Measurements from ENCODE around the gene STEAP1B.
"Not testable (repeated sequence)": the region's sequence is repeated elsewhere in the genome, so short reads cannot be mapped to it uniquely, and the experiment has no call there.

STEAP1B gene

DNA sequence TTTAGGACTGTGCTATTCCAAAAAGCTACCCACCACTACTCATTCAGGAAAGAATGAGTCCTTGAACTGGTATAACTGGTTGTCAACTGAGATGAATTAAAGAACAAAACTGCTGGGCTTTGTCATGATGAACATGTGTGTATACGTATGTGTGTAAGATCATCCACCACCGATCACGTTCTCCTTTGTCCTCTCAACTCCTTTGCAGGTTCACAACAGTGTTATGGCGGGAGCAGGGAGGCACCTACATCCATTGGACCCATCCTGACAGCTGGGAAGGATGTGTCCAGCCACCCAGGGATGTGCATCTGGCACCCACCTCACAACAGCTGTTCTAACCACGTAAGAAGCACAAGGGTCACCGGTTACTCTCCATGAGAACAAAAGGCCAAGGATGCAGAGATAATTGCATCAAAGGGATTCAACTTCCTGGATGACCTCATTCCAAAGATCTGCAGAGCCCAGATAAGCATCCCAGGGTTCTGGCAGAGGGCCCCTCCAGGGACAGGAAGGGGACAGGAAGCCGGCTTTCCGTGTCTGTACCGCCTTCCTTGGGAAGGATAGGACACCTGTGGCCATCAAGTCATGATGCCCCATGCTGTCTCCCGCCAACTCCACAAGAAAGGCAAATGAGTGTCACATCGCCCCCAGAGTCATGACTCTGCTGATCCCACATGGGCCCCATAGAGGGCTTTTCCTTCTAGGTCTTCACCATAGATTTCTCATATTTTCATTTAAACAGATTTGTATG lies 66.1 kb downstream of the STEAP1B start:
- no peaks in the 10 kb centered on the region for H3K36me3 ChIP-seq (ENCODE audit: control insufficient read depth, insufficient read depth, low read length)
- no peak overlapping the region for H3K4me3 ChIP-seq (ENCODE audit: insufficient read depth, low read depth, low read length)
- peaks cover 12% of the 10 kb centered on the region for H3K4me1 ChIP-seq (ENCODE audit: control insufficient read depth, insufficient read depth, low read length)
- WGBS, 2 experiments: 77 to 78% methylated on average over 11 of the region's 11 CpGs
- no peak overlapping the region for H3K27ac ChIP-seq (ENCODE audit: insufficient read depth, low read depth, low read length, poor library complexity, severe bottlenecking)
- H3K27me3 ChIP-seq (ENCODE audit: control insufficient read depth, insufficient read depth, low read length, poor library complexity, severe bottlenecking): no peaks in the 10 kb centered on the region
- H3K9me3 ChIP-seq (ENCODE audit: control insufficient read depth, low read length): no peaks in the 10 kb centered on the region

DNA sequence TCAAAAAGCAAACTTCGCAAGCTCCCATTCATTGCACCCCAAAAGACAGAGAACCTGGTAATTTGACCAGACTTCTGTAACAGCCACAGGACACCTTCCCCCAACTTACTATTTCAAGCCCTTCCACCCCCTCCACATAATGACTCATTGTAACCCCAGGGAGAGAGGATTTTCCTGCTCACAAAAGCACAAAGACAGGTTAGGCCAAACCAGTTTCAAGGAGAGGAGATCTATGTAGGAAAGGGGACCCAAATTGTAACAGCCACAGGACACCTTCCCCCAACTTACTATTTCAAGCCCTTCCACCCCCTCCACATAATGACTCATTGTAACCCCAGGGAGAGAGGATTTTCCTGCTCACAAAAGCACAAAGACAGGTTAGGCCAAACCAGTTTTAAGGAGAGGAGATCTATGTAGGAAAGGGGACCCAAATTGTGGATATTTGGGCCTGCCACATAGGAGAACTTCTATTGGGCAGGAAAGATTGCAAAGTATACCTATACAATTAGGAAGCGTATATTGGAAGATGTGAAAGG lies 66.8 kb downstream of the STEAP1B start:
- not testable (repeated sequence) for H3K4me3 ChIP-seq (ENCODE audit: insufficient read depth, low read depth, low read length); H3K27me3 ChIP-seq (ENCODE audit: control insufficient read depth, insufficient read depth, low read length, poor library complexity, severe bottlenecking); H3K36me3 ChIP-seq (ENCODE audit: control insufficient read depth, insufficient read depth, low read length); H3K9me3 ChIP-seq (ENCODE audit: control insufficient read depth, low read length); H3K27ac ChIP-seq (ENCODE audit: insufficient read depth, low read depth, low read length, poor library complexity, severe bottlenecking)
- WGBS, 2 experiments: 82 to 91% methylated on average over 1 to 2 of the region's 2 CpGs
- H3K4me1 ChIP-seq (ENCODE audit: control insufficient read depth, insufficient read depth, low read length): peaks cover 12% of the 10 kb centered on the region

DNA sequence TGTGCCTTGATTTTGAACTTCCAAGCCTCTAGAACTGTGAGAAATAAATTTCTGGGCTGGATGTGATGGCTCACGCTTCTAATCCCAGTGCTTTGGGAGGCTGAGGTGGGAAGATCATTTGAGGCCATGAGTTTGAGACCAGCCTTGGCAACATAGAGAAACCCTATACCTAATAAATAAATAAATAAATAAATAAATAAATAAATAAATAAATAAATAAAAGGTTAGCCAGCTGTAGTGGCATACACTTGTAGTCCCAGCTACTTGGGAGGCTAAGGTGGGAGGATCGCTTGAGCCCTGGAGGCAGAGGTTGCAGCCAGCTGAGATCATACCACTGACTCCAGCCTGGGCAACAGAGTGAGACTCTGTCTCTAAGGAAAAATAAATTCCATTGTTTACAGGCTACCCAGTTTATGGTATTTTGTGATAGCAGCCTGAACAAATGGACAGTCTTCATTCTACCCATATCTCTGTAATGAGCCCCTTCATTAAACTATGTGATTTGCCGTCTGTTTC lies 67.7 kb downstream of the STEAP1B start:
- H3K36me3 ChIP-seq (ENCODE audit: control insufficient read depth, insufficient read depth, low read length): no peaks in the 10 kb centered on the region
- H3K27ac ChIP-seq (ENCODE audit: insufficient read depth, low read depth, low read length, poor library complexity, severe bottlenecking): no peak overlapping the region
- H3K9me3 ChIP-seq (ENCODE audit: control insufficient read depth, low read length): no peaks in the 10 kb centered on the region
- no peaks in the 10 kb centered on the region for H3K27me3 ChIP-seq (ENCODE audit: control insufficient read depth, insufficient read depth, low read length, poor library complexity, severe bottlenecking)
- WGBS, 2 experiments: 93 to 95% methylated on average over 3 of the region's 3 CpGs
- peaks cover 12% of the 10 kb centered on the region for H3K4me1 ChIP-seq (ENCODE audit: control insufficient read depth, insufficient read depth, low read length)
- H3K4me3 ChIP-seq (ENCODE audit: insufficient read depth, low read depth, low read length): no peak overlapping the region

DNA sequence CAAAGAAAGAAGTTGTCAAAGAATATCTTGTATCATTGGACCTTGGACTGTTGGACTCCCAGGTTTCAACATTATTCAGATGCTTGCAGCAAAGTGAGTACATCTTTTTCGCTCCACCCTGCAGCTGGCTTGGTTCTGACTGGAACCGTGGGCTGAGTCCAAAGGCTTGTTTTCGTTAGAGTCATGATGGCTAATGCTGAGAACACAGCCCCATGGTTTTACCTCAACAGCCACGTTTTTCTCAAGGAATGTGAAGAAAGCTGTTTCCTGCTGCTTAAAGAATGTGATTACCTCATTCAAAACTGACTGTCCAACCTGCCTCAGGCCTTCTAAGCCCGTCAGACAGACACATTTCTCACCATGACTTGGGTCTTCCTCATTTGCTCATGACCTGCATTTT lies 69.5 kb downstream of the STEAP1B start:
- H3K4me3 ChIP-seq (ENCODE audit: insufficient read depth, low read depth, low read length): no peak overlapping the region
- no peaks in the 10 kb centered on the region for H3K36me3 ChIP-seq (ENCODE audit: control insufficient read depth, insufficient read depth, low read length)
- H3K4me1 ChIP-seq (ENCODE audit: control insufficient read depth, insufficient read depth, low read length): peaks cover 12% of the 10 kb centered on the region
- no peak overlapping the region for H3K27ac ChIP-seq (ENCODE audit: insufficient read depth, low read depth, low read length, poor library complexity, severe bottlenecking)
- H3K27me3 ChIP-seq (ENCODE audit: control insufficient read depth, insufficient read depth, low read length, poor library complexity, severe bottlenecking): no peaks in the 10 kb centered on the region
- 88 to 92% methylated on average over 5 of the region's 5 CpGs for WGBS, 2 experiments
- no peaks in the 10 kb centered on the region for H3K9me3 ChIP-seq (ENCODE audit: control insufficient read depth, low read length)

DNA sequence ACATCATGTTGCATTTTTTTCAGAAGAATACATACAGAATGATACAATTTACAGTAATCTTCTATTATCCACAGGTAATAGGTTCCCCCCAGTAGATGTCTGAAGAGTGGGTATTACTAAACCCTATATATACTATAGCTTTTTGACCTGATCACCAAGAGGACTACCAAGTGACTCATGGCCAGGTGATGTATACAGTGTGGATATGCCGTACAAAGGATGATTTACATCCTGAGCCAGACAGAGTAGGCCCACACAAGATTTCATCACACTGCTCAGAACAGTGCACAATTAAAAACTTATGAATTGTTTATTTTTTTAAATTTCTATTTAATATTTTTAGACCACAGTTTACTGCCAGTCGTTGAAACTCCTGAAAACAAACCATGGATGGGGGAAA lies 70.6 kb downstream of the STEAP1B start:
- H3K27ac ChIP-seq (ENCODE audit: insufficient read depth, low read depth, low read length, poor library complexity, severe bottlenecking): no peak overlapping the region
- 100% methylated on average over 1 of the region's 2 CpGs; no CpG with 5 or more reads in 1 of the 2 experiments for WGBS, 2 experiments
- no peak overlapping the region for H3K4me3 ChIP-seq (ENCODE audit: insufficient read depth, low read depth, low read length)
- no peaks in the 10 kb centered on the region for H3K36me3 ChIP-seq (ENCODE audit: control insufficient read depth, insufficient read depth, low read length)
- H3K4me1 ChIP-seq (ENCODE audit: control insufficient read depth, insufficient read depth, low read length): peaks cover 12% of the 10 kb centered on the region
- no peaks in the 10 kb centered on the region for H3K9me3 ChIP-seq (ENCODE audit: control insufficient read depth, low read length)
- H3K27me3 ChIP-seq (ENCODE audit: control insufficient read depth, insufficient read depth, low read length, poor library complexity, severe bottlenecking): no peaks in the 10 kb centered on the region

DNA sequence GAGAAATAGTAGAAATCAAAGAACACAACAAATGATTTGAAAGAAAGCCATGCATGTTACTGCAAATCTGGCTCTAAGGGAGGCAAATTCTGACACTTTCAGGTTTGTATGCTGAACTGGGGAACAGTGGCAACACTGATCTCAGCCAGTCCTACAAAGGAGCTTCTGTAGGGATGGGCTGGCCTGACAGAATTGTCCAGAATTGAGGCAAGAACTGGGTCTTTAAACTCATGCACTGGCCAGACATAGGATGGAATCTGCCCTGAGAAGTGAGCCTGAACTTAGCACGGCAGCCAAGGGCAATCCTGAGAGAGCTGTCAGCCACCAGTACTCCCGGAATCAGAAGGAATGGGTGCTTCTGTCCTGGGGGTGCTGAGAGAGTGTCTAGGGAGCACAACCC lies 72.1 kb downstream of the STEAP1B start:
- Histone ChIP-seq H3K27ac (ENCODE audit: insufficient read depth, low read depth, low read length, poor library complexity, severe bottlenecking) (no peak overlapping the region), H3K4me1 (ENCODE audit: control insufficient read depth, insufficient read depth, low read length) (peaks cover 2% of the 10 kb centered on the region), H3K36me3 (ENCODE audit: control insufficient read depth, insufficient read depth, low read length) (no peaks in the 10 kb centered on the region), H3K9me3 (ENCODE audit: control insufficient read depth, low read length) (no peaks in the 10 kb centered on the region), H3K4me3 (ENCODE audit: insufficient read depth, low read depth, low read length) (no peak overlapping the region), H3K27me3 (ENCODE audit: control insufficient read depth, insufficient read depth, low read length, poor library complexity, severe bottlenecking) (no peaks in the 10 kb centered on the region)
- WGBS, 2 experiments: 94 to 96% methylated on average over 2 of the region's 2 CpGs

DNA sequence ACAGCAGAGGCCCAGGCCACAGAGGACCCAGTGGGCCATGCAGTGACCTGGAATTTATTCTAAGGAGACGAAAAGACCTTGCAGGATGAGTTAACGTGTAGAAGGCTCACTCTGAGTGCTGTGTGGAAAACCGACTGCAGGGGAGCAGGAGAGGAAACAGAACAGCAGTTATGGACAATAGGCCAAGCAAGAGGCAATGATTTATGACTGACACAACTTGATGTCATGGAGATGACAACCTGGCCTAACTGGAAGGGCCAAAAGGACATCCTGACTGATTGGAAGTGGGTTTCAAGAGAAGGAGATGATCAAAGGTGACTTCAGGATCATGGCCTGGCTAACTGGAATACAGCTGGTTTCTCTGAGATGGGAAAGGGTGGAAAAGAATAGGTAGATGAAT lies 72.9 kb downstream of the STEAP1B start:
- Histone ChIP-seq H3K4me1 (ENCODE audit: control insufficient read depth, insufficient read depth, low read length) (no peaks in the 10 kb centered on the region), H3K4me3 (ENCODE audit: insufficient read depth, low read depth, low read length) (no peak overlapping the region), H3K9me3 (ENCODE audit: control insufficient read depth, low read length) (no peaks in the 10 kb centered on the region), H3K36me3 (ENCODE audit: control insufficient read depth, insufficient read depth, low read length) (no peaks in the 10 kb centered on the region), H3K27ac (ENCODE audit: insufficient read depth, low read depth, low read length, poor library complexity, severe bottlenecking) (no peak overlapping the region), H3K27me3 (ENCODE audit: control insufficient read depth, insufficient read depth, low read length, poor library complexity, severe bottlenecking) (no peaks in the 10 kb centered on the region)
- 91 to 92% methylated on average over 3 of the region's 3 CpGs for WGBS, 2 experiments

DNA sequence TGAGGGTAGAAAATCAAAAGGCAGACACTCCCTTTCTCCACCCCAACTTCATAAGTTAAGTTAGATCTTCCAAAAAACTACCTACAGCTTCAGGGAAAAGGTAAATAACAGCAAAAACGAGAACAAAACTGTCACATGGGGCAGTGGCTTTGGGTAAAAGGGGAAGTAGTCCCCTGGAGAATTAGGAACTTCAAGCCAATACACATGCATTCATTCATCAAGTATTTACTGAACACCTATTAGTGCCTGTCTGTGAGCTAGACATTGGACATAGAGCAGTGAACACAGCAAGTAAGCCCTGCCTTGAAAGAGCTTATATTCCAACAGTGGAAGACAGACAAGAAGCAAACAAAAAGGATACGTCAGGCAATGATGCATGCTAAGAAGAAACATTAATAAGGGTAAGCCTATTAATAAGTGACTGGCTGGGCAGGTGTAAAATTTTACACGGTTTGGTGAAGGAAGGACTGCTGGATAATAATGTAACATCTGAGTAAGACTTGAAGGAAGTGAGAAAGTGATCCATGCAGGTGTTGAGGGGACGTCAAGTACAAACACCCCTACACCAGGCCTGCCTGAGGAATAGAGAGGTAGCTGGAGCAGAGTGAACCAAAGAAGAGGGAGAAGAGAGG lies 73.4 kb downstream of the STEAP1B start:
- H3K9me3 ChIP-seq (ENCODE audit: control insufficient read depth, low read length): no peaks in the 10 kb centered on the region
- no peak overlapping the region for H3K4me3 ChIP-seq (ENCODE audit: insufficient read depth, low read depth, low read length)
- no peaks in the 10 kb centered on the region for H3K4me1 ChIP-seq (ENCODE audit: control insufficient read depth, insufficient read depth, low read length)
- 69 to 71% methylated on average over 4 of the region's 4 CpGs for WGBS, 2 experiments
- no peak overlapping the region for H3K27ac ChIP-seq (ENCODE audit: insufficient read depth, low read depth, low read length, poor library complexity, severe bottlenecking)
- H3K27me3 ChIP-seq (ENCODE audit: control insufficient read depth, insufficient read depth, low read length, poor library complexity, severe bottlenecking): no peaks in the 10 kb centered on the region
- H3K36me3 ChIP-seq (ENCODE audit: control insufficient read depth, insufficient read depth, low read length): no peaks in the 10 kb centered on the region

DNA sequence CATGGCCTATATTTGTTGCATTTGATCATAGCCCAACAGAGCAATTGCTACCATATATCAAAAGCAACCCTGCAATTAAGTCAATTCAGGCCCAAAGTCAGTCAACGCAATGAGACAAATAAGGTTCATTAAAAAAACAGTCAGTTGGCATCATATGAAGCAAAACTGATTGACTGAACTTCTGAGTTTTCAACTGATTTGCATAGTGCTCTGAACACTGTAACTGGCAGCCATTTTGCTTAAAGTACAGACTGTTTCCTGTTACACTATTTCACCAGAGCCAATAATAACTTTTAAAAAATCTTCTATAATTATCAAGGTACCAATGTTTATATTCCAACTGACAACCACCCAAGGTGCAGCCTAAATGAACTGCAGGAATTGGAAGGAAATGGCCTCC lies 74.6 kb downstream of the STEAP1B start:
- Histone ChIP-seq H3K9me3 (ENCODE audit: control insufficient read depth, low read length) (no peaks in the 10 kb centered on the region), H3K27ac (ENCODE audit: insufficient read depth, low read depth, low read length, poor library complexity, severe bottlenecking) (no peak overlapping the region), H3K36me3 (ENCODE audit: control insufficient read depth, insufficient read depth, low read length) (no peaks in the 10 kb centered on the region), H3K4me1 (ENCODE audit: control insufficient read depth, insufficient read depth, low read length) (no peaks in the 10 kb centered on the region), H3K27me3 (ENCODE audit: control insufficient read depth, insufficient read depth, low read length, poor library complexity, severe bottlenecking) (no peaks in the 10 kb centered on the region), H3K4me3 (ENCODE audit: insufficient read depth, low read depth, low read length) (no peak overlapping the region)
- 90 to 96% methylated on average over 1 of the region's 1 CpG for WGBS, 2 experiments

DNA sequence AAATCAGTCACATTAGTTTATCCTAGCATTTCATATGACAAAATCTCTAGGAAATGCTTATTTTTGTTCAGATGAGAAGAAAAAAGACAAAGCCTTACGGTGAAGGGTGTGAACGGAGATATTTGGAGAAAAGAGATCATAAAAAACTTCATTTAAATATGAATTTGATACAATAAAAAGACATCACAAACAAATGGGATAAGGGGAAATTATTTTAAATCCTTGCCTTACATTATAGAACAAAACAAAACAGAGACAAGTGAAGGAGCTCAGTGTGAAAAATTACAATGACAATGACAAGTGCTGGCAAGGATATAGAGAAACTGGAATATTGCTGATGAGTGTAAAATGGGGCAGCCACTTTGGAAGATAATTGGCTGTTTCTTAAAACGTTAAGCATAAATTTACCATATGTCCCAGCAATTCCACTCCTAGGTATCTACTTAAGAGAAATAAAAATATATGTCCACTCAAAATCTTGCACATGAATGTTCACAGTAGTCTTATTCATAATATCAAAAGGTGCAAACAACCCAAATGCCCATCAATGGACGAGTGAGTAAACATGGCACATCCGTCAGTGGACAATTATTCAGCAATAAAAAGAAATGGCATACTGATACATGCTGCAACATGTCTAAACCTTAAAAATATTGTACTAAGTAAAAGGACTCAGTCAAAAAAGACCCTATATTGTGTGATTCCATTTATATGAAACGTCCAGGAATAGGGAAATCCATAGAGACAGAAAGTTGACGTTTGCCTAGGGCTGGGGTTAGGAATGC lies 77.0 kb downstream of the STEAP1B start:
- Histone ChIP-seq H3K4me3 (ENCODE audit: insufficient read depth, low read depth, low read length) (no peak overlapping the region), H3K4me1 (ENCODE audit: control insufficient read depth, insufficient read depth, low read length) (no peaks in the 10 kb centered on the region), H3K36me3 (ENCODE audit: control insufficient read depth, insufficient read depth, low read length) (no peaks in the 10 kb centered on the region), H3K27me3 (ENCODE audit: control insufficient read depth, insufficient read depth, low read length, poor library complexity, severe bottlenecking) (no peaks in the 10 kb centered on the region), H3K27ac (ENCODE audit: insufficient read depth, low read depth, low read length, poor library complexity, severe bottlenecking) (no peak overlapping the region), H3K9me3 (ENCODE audit: control insufficient read depth, low read length) (no peaks in the 10 kb centered on the region)
- 81 to 84% methylated on average over 4 to 7 of the region's 7 CpGs for WGBS, 2 experiments
